Pancreas (tissue), 10 donors: ENCODE results near the gene IL23R. TPM values are rescaled to one million over a fixed set of nuclear protein-coding genes. Genes with fewer than 3 reads are reported as not detected.

Source experiments
- ATAC-seq, 4 donors: fragments of 200-7000 bp; cut with Tn5 transposase; one replicate each; pipeline versions ENCODE4 v1.8.0 to v1.9.1; 2020; ENCODE audit warnings: mild to moderate bottlenecking in 4 of 4, moderate library complexity in 4 of 4
- DNase-seq, 6 donors: peaks; one replicate each; pipeline ENCODE4 v3.0.0-alpha.2; 2020
- FAIRE-seq: peaks from 2 replicates; lab custom pipeline; 2012; peaks lifted over from hg19 to GRCh38; lab: Jason Lieb, UNC
- H3K27ac ChIP-seq, 4 donors: fragments of 200-600 bp; sonication (generic); 1 replicate in 3 of 4; 2 replicates in 1 of 4; pipeline versions ENCODE4 v1.5.0 to v1.8.0; 2020
- H3K27me3 ChIP-seq, 4 donors: fragments of 200-600 bp; one replicate each; pipeline ENCODE4 v1.8.0; 2021
- H3K36me3 ChIP-seq, 3 donors: fragments of 200-600 bp; sonication (generic) in 1 of 3; one replicate each; pipeline versions ENCODE4 v1.5.0 to v1.8.0; 2020 to 2021
- H3K4me1 ChIP-seq, 3 donors: fragments of 200-600 bp; one replicate each; pipeline ENCODE4 v1.8.0; 2021
- H3K4me3 ChIP-seq, 4 donors: fragments of 200-600 bp; sonication (generic) in 2 of 4; one replicate each; pipeline versions ENCODE4 v1.5.0 to v1.8.0; 2020 to 2021
- H3K9me3 ChIP-seq, 4 donors: fragments of 200-600 bp; one replicate each; pipeline ENCODE4 v1.8.0; 2021
- WGBS, 2 donors: extraction: QIAGEN DNeasy Blood & Tissue Kit; methylation state at CpG; one replicate each; pipeline ENCODE4 v1.1.7; 2013; 5-methylcytosine and 5-hydroxymethylcytosine counted together
- intact Hi-C, 3 donors: fragments of 100-400 bp; cut with DNase I; formaldehyde crosslinking; loops; one replicate each; pipeline versions ENCODE4 v1.11.1 to v1.14.2; 2022
- polyA plus RNA-seq, 2 donors: library from polyadenylated mRNA; stranded (reverse); fragments of 200-250 nt; gene quantifications; one replicate each; pipeline ENCODE4 v1.2.3, GENCODE V29; 2013
- total RNA-seq, 6 donors: library from RNA; stranded (reverse); fragmentation: NEBNext Ultra II Directional in 4 of 6; extraction: Animal tissue kit (Norgen Biotek cat#: 25700) in 4 of 6; gene quantifications; one replicate each; pipeline versions ENCODE4 v1.2.1 to v1.2.4, GENCODE V29; 2021 to 2023
- TF ChIP-seq, protein P1 (sequence below), 4 donors: fragments of 200-600 bp; sonication (generic) in 3 of 4; IDR thresholded peaks; one replicate each; pipeline versions ENCODE4 v1.5.0 to v1.8.0; 2021; ENCODE audit warnings: antibody characterized with exemption in 4 of 4
- donor health status: healthy with polysubstance abuse.
- donor health status: DM: no; HTN: no; CAD: no; lungs with moderate emphysema.
- donor health status: DM: no; HTN: no; CAD: no.
- donor health status: control.
- donor health status: control.
- donor health status: Bipolar disorder and iron deficiency.
- donor health status: DM: yes; HTN: yes; CAD: no.
- donor health status: DM: no; HTN: no; CAD: no.
- donor health status: DM: no; HTN: no; CAD: no.
- donor health status: DM: yes; HTN: yes; CAD: no.

The IL23R gene
- total and polyA plus RNA-seq, 8 donors: 0.05 to 0.22 (median 0.12) TPM; not detected in 3

- H3K4me1 ChIP-seq: no peaks in the 10 kb centered on the region
- intact Hi-C loops: loop anchor here in 2 of 3 donors (5.0 to 10.0 kb wide), 2 partner anchors 259 to 261 kb away; no protein-coding TSS in a partner anchor
- no peak overlapping the region for H3K4me3 ChIP-seq
- WGBS, 2 donors: 36 to 47% methylated on average over 3 of the region's 3 CpGs
- DNase-seq (no peak), FAIRE-seq (no peak), ATAC-seq (no peak)
- H3K27me3 ChIP-seq: no peaks in the 10 kb centered on the region
- TF ChIP-seq, protein P1, sequence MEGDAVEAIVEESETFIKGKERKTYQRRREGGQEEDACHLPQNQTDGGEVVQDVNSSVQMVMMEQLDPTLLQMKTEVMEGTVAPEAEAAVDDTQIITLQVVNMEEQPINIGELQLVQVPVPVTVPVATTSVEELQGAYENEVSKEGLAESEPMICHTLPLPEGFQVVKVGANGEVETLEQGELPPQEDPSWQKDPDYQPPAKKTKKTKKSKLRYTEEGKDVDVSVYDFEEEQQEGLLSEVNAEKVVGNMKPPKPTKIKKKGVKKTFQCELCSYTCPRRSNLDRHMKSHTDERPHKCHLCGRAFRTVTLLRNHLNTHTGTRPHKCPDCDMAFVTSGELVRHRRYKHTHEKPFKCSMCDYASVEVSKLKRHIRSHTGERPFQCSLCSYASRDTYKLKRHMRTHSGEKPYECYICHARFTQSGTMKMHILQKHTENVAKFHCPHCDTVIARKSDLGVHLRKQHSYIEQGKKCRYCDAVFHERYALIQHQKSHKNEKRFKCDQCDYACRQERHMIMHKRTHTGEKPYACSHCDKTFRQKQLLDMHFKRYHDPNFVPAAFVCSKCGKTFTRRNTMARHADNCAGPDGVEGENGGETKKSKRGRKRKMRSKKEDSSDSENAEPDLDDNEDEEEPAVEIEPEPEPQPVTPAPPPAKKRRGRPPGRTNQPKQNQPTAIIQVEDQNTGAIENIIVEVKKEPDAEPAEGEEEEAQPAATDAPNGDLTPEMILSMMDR (IDR thresholded peaks at IDR 0.05): no peak
- H3K36me3 ChIP-seq: no peaks in the 10 kb centered on the region
- H3K9me3 ChIP-seq: no peaks in the 10 kb centered on the region
- H3K27ac ChIP-seq: no peak overlapping the region
Observed at GRCh38 chr1:67236277-67236676, 70.0 kb downstream of the IL23R start.

DNA sequence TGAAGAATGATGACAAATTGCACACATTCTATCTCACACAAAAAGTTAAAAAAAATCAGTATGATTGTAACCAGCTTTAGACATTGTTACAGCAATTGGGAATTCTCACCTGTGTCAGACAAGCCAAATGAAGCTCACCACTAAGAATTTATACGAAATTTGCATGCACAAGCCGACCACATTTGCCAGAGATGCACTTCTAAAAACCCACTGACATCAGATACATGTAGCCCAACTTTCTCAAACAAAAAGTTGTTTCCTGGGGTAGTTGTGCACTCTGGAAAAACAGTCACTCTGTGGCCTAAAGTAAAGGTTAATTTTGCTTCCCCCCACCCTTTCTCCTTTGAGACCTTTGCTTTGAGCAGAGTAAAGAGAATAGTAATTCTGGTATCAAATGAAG lies 73.5 kb downstream of the IL23R start:
- no peak overlapping the region for H3K27ac ChIP-seq
- TF ChIP-seq, protein P1 (IDR thresholded peaks at IDR 0.05): no peak
- FAIRE-seq (no peak), DNase-seq (no peak), ATAC-seq (no peak)
- intact Hi-C loops: loop anchor here in 2 of 3 donors (5.0 to 10.0 kb wide), 2 partner anchors 255 to 258 kb away; no protein-coding TSS in a partner anchor
- H3K4me3 ChIP-seq: no peak overlapping the region
- 62 to 91% methylated on average over 2 of the region's 2 CpGs for WGBS, 2 donors
- H3K4me1 ChIP-seq: no peaks in the 10 kb centered on the region
- no peaks in the 10 kb centered on the region for H3K27me3 ChIP-seq
- H3K9me3 ChIP-seq: no peaks in the 10 kb centered on the region
- H3K36me3 ChIP-seq: no peaks in the 10 kb centered on the region

DNA sequence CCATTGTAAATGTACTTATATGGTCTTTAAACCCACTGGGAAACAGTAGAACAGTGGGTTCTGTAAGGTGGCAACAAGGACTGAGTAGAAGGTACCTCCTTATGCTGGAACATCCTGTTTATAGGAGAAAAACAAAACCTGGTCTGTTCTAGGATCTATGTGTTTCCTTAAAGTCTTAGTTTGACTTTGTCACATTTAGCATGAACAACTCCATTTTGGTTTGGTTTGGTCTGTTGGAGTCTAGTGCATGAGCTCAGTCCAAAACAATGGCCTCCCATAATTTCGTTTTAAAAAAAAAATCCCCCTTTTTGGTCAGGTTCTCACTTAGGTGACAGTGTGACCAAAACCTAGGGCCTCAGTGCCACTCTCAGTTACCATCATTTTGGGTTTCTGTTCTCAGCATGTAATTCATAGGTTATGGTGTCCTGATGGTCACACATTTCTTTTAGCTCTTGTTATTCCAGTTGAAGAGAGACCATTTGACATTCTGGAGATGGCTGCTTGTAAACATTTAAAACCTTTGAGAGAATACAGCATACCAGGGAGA lies 75.0 kb downstream of the IL23R start:
- no peaks in the 10 kb centered on the region for H3K4me1 ChIP-seq
- intact Hi-C loops: no loop called here
- no peaks in the 10 kb centered on the region for H3K9me3 ChIP-seq
- no peak for FAIRE-seq
- no peaks in the 10 kb centered on the region for H3K36me3 ChIP-seq
- no peak overlapping the region for H3K27ac ChIP-seq
- DNase-seq: no peak
- TF ChIP-seq, protein P1 (IDR thresholded peaks at IDR 0.05): no peak
- WGBS, 2 donors: 52 to 54% methylated on average over 1 of the region's 1 CpG
- no peak overlapping the region for H3K4me3 ChIP-seq
- no peak for ATAC-seq
- no peaks in the 10 kb centered on the region for H3K27me3 ChIP-seq

- Histone ChIP-seq H3K27me3 (no peaks in the 10 kb centered on the region), H3K4me1 (no peaks in the 10 kb centered on the region), H3K36me3 (no peaks in the 10 kb centered on the region), H3K9me3 (no peaks in the 10 kb centered on the region), H3K27ac (no peak overlapping the region), H3K4me3 (no peak overlapping the region)
- intact Hi-C loops: no loop called here
- DNase-seq (no peak), FAIRE-seq (no peak), ATAC-seq (no peak)
- TF ChIP-seq, protein P1 (IDR thresholded peaks at IDR 0.05): no peak
Observed at GRCh38 chr1:67242016-67242415, 75.8 kb downstream of the IL23R start.

DNA sequence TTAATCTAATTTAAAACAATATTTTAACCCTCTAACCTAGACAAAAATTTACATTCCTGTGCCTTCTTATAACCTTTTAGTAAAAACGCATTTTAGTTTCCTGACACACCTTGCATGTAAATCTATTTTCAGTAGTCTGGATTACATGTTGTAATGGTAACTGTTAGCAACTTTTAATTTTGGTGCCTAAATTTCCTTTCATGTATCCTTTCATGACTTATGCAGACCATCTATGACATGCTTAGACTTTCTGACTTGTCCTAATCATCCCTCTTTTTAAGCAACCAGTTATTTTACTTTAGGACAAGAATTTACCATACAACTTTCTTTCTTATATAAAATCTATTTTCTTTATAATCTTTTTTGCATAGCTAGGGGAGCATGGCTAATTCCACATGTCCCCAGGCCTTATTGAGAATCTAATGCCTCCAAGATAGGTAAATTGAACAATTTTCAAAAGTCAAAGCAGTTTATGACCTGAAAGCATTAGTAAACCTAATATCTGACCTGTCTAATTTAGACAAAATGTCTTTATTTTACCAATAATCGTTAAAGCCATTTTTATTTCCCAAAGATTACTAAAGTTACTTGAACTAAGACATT lies 83.9 kb downstream of the IL23R start:
- Histone ChIP-seq H3K4me1 (no peaks in the 10 kb centered on the region), H3K4me3 (no peak overlapping the region), H3K27me3 (peaks cover 0 to 6% (median 0%) of the 10 kb centered on the region in 4 donors), H3K27ac (no peak overlapping the region), H3K36me3 (no peaks in the 10 kb centered on the region), H3K9me3 (no peaks in the 10 kb centered on the region)
- intact Hi-C loops: no loop called here
- FAIRE-seq (no peak), DNase-seq (no peak), ATAC-seq (no peak)
- WGBS, 2 donors: 69 to 88% methylated on average over 2 of the region's 2 CpGs
- TF ChIP-seq, protein P1 (IDR thresholded peaks at IDR 0.05): no peak
